Memory B cell (primary cell): ENCODE results near the gene USP6NL.
"Not testable (repeated sequence)": the region's sequence is repeated elsewhere in the genome, so short reads cannot be mapped to it uniquely, and the experiment has no call there.

Experiments used
- ATAC-seq: fragments of 150-1000 bp; cut with Tn5 transposase; 2 replicates; pipeline ENCODE4 v1.10.0; 2021; ENCODE audit warnings: low read depth, mild to moderate bottlenecking, moderate library complexity
- DNase-seq, 2 donors: peaks; one replicate each; pipeline ENCODE4 v3.0.0; 2022; ENCODE audit warnings: low spot score in 2 of 2
- H3K27ac Mint-ChIP-seq: one replicate; pipeline ENCODE4 v1.8.0; 2022; ENCODE audit warnings: mild to moderate bottlenecking, moderate library complexity, mixed read lengths
- H3K27me3 Mint-ChIP-seq: one replicate; pipeline ENCODE4 v1.8.0; 2022; ENCODE audit warnings: mixed read lengths
- H3K36me3 Mint-ChIP-seq: one replicate; pipeline ENCODE4 v1.8.0; 2022; ENCODE audit warnings: mild to moderate bottlenecking, mixed read lengths
- H3K4me1 Mint-ChIP-seq: one replicate; pipeline ENCODE4 v1.8.0; 2022; ENCODE audit warnings: mixed read lengths
- H3K4me3 Mint-ChIP-seq: one replicate; pipeline ENCODE4 v1.8.0; 2022; ENCODE audit warnings: mild to moderate bottlenecking, moderate library complexity, mixed read lengths
- H3K9me3 Mint-ChIP-seq: one replicate; pipeline ENCODE4 v1.8.0; 2022; ENCODE audit warnings: mixed read lengths

Gene USP6NL

GRCh38 chr10:11499425-11500071 lies 111.9 kb downstream of the USP6NL start:
- H3K9me3 Mint-ChIP-seq: no peaks in the 10 kb centered on the region
- H3K4me3 Mint-ChIP-seq: no peak overlapping the region
- H3K36me3 Mint-ChIP-seq: peaks cover 20% of the 10 kb centered on the region
- no peak for ATAC-seq
- peaks cover 9% of the 10 kb centered on the region for H3K4me1 Mint-ChIP-seq
- no peaks in the 10 kb centered on the region for H3K27me3 Mint-ChIP-seq
- H3K27ac Mint-ChIP-seq: peak overlapping the region; percentile 1
- no peak for DNase-seq

GRCh38 chr10:11498399-11498798 lies 113.1 kb downstream of the USP6NL start:
- H3K36me3 Mint-ChIP-seq: peaks cover 29% of the 10 kb centered on the region
- no peaks in the 10 kb centered on the region for H3K9me3 Mint-ChIP-seq
- H3K27me3 Mint-ChIP-seq: no peaks in the 10 kb centered on the region
- H3K4me1 Mint-ChIP-seq: peaks cover 6% of the 10 kb centered on the region
- ATAC-seq (no peak), DNase-seq (no peak)
- no peak overlapping the region for H3K27ac Mint-ChIP-seq
- H3K4me3 Mint-ChIP-seq: no peak overlapping the region

- peaks cover 39% of the 10 kb centered on the region for H3K36me3 Mint-ChIP-seq
- peaks cover 10% of the 10 kb centered on the region for H3K4me1 Mint-ChIP-seq
- ATAC-seq, H3K27me3 Mint-ChIP-seq, H3K4me3 Mint-ChIP-seq, H3K9me3 Mint-ChIP-seq, DNase-seq, H3K27ac Mint-ChIP-seq: not testable (repeated sequence)
Measured at GRCh38 chr10:11494923-11495322, 116.5 kb downstream of the USP6NL start.

- no peak overlapping the region for H3K4me3 Mint-ChIP-seq
- peaks cover 7% of the 10 kb centered on the region for H3K4me1 Mint-ChIP-seq
Measured at GRCh38 chr10:11493646-11494045, 117.8 kb downstream of the USP6NL start.

GRCh38 chr10:11491087-11491486 lies 120.4 kb downstream of the USP6NL start:
- H3K4me3 Mint-ChIP-seq: no peak overlapping the region
- H3K27ac Mint-ChIP-seq: peak overlapping the region; percentile 83
- H3K36me3 Mint-ChIP-seq: peaks cover 43% of the 10 kb centered on the region
- H3K9me3 Mint-ChIP-seq: no peaks in the 10 kb centered on the region
- H3K27me3 Mint-ChIP-seq: no peaks in the 10 kb centered on the region
- peaks cover 9% of the 10 kb centered on the region for H3K4me1 Mint-ChIP-seq
- ATAC-seq (no peak), DNase-seq (no peak)

More at GRCh38 chr10:11493646-11494045, 117.8 kb downstream of the USP6NL start:
- ATAC-seq (no peak), DNase-seq (no peak)
- Mint-ChIP-seq H3K9me3 (no peaks in the 10 kb centered on the region), H3K27ac (peak overlapping the region; percentile 75), H3K36me3 (peaks cover 42% of the 10 kb centered on the region), H3K27me3 (no peaks in the 10 kb centered on the region)

- Mint-ChIP-seq H3K4me3 (no peak overlapping the region), H3K4me1 (peaks cover 9% of the 10 kb centered on the region), H3K27ac (peak overlapping the region; percentile 66), H3K27me3 (no peaks in the 10 kb centered on the region), H3K36me3 (peaks cover 37% of the 10 kb centered on the region), H3K9me3 (no peaks in the 10 kb centered on the region)
- DNase-seq (no peak), ATAC-seq (no peak)
Measured at GRCh38 chr10:11489591-11489990, 121.9 kb downstream of the USP6NL start.

GRCh38 chr10:11488126-11488525 lies 123.3 kb downstream of the USP6NL start:
- no peak overlapping the region for H3K4me3 Mint-ChIP-seq
- H3K27ac Mint-ChIP-seq: no peak overlapping the region
- ATAC-seq (no peak), DNase-seq (no peak)
- H3K4me1 Mint-ChIP-seq: peaks cover 18% of the 10 kb centered on the region
- no peaks in the 10 kb centered on the region for H3K27me3 Mint-ChIP-seq
- peaks cover 34% of the 10 kb centered on the region for H3K36me3 Mint-ChIP-seq
- H3K9me3 Mint-ChIP-seq: no peaks in the 10 kb centered on the region

- peak overlapping the region; percentile 68 for H3K27ac Mint-ChIP-seq
- no peak overlapping the region for H3K4me3 Mint-ChIP-seq
- DNase-seq (no peak), ATAC-seq (peak; percentile 59)
- H3K9me3 Mint-ChIP-seq: no peaks in the 10 kb centered on the region
- H3K27me3 Mint-ChIP-seq: no peaks in the 10 kb centered on the region
- H3K36me3 Mint-ChIP-seq: peaks cover 35% of the 10 kb centered on the region
- H3K4me1 Mint-ChIP-seq: peaks cover 25% of the 10 kb centered on the region
Measured at GRCh38 chr10:11483201-11484148, 128.0 kb downstream of the USP6NL start.

GRCh38 chr10:11482306-11482705 lies 129.1 kb downstream of the USP6NL start:
- Mint-ChIP-seq H3K27ac (peak overlapping the region; percentile 70), H3K4me3 (no peak overlapping the region)
- ATAC-seq: no peak

GRCh38 chr10:11480687-11481086 lies 130.8 kb downstream of the USP6NL start:
- no peak overlapping the region for H3K4me3 Mint-ChIP-seq
- no peaks in the 10 kb centered on the region for H3K9me3 Mint-ChIP-seq
- peaks cover 36% of the 10 kb centered on the region for H3K36me3 Mint-ChIP-seq
- no peaks in the 10 kb centered on the region for H3K27me3 Mint-ChIP-seq
- DNase-seq (no peak), ATAC-seq (no peak)
- peak overlapping the region; percentile 87 for H3K27ac Mint-ChIP-seq
- peaks cover 23% of the 10 kb centered on the region for H3K4me1 Mint-ChIP-seq

More at GRCh38 chr10:11482306-11482705, 129.1 kb downstream of the USP6NL start:
- H3K9me3 Mint-ChIP-seq: no peaks in the 10 kb centered on the region
- DNase-seq: no peak
- H3K4me1 Mint-ChIP-seq: peaks cover 25% of the 10 kb centered on the region
- H3K36me3 Mint-ChIP-seq: peaks cover 32% of the 10 kb centered on the region
- no peaks in the 10 kb centered on the region for H3K27me3 Mint-ChIP-seq

GRCh38 chr10:11479300-11479699 lies 132.2 kb downstream of the USP6NL start:
- ATAC-seq (no peak), DNase-seq (no peak)
- Mint-ChIP-seq H3K9me3 (no peaks in the 10 kb centered on the region), H3K4me3 (no peak overlapping the region), H3K36me3 (peaks cover 35% of the 10 kb centered on the region), H3K27me3 (no peaks in the 10 kb centered on the region), H3K4me1 (peaks cover 21% of the 10 kb centered on the region), H3K27ac (peak overlapping the region; percentile 49)

- no peaks in the 10 kb centered on the region for H3K27me3 Mint-ChIP-seq
- peak overlapping the region; percentile 49 for H3K27ac Mint-ChIP-seq
- no peak for ATAC-seq
- H3K4me1 Mint-ChIP-seq: peaks cover 19% of the 10 kb centered on the region
- no peaks in the 10 kb centered on the region for H3K9me3 Mint-ChIP-seq
- peaks cover 33% of the 10 kb centered on the region for H3K36me3 Mint-ChIP-seq
- H3K4me3 Mint-ChIP-seq: no peak overlapping the region
- no peak for DNase-seq
Measured at GRCh38 chr10:11478807-11479206, 132.6 kb downstream of the USP6NL start.

GRCh38 chr10:11475831-11476434 lies 135.5 kb downstream of the USP6NL start:
- DNase-seq: no peak
- Mint-ChIP-seq H3K27ac (peak overlapping the region; percentile 85), H3K27me3 (no peaks in the 10 kb centered on the region), H3K9me3 (no peaks in the 10 kb centered on the region), H3K36me3 (peaks cover 28% of the 10 kb centered on the region), H3K4me1 (peaks cover 12% of the 10 kb centered on the region), H3K4me3 (no peak overlapping the region)
- ATAC-seq: no peak
